Lower lobe of right lung (tissue), 2 donors: Measurements from ENCODE around the gene LRRC66. TPM values are rescaled to one million over a fixed set of nuclear protein-coding genes. Genes with fewer than 3 reads are reported as not detected.
A peak's percentile ranks its signal among the peaks of the same experiment; 100 is the strongest.

Experiments
- ATAC-seq, 2 donors: fragments of 200-7000 bp; cut with Tn5 transposase; one replicate each; pipeline ENCODE4 v1.9.1; 2020 to 2022; ENCODE audit warnings: mild to moderate bottlenecking in 2 of 2, moderate library complexity in 2 of 2
- DNase-seq: peaks from one replicate; pipeline ENCODE4 v3.0.0-alpha.2; 2020
- H3K27ac ChIP-seq: fragments of 200-600 bp; one replicate; pipeline ENCODE4 v1.8.0; 2022
- H3K27me3 ChIP-seq: fragments of 200-600 bp; one replicate; pipeline ENCODE4 v1.8.0; 2022; ENCODE audit warnings: low read depth
- H3K36me3 ChIP-seq: fragments of 200-600 bp; one replicate; pipeline ENCODE4 v1.8.0; 2022; ENCODE audit warnings: mild to moderate bottlenecking
- H3K4me1 ChIP-seq: fragments of 200-600 bp; one replicate; pipeline ENCODE4 v1.8.0; 2022
- H3K4me3 ChIP-seq: fragments of 200-600 bp; one replicate; pipeline ENCODE4 v1.8.0; 2022; ENCODE audit warnings: mild to moderate bottlenecking
- H3K9me3 ChIP-seq: fragments of 200-600 bp; one replicate; pipeline ENCODE4 v1.8.0; 2022
- CTCF ChIP-seq: fragments of 200-600 bp; IDR thresholded peaks from one replicate; pipeline ENCODE4 v1.8.0; 2022; ENCODE audit warnings: antibody characterized with exemption, mild to moderate bottlenecking
- intact Hi-C: fragments of 100-400 bp; cut with DNase I; formaldehyde crosslinking; loops from one replicate; pipeline ENCODE4 v1.11.0; 2022
- long read RNA-seq: library from polyadenylated mRNA; unstranded; transcript quantifications from one replicate; pipeline ENCODE4 v2.0.0, GENCODE V29; 2021
- total RNA-seq: library from RNA; stranded (reverse); fragmentation: NEBNext Ultra II Directional; extraction: Animal tissue kit (Norgen Biotek cat#: 25700); gene quantifications from one replicate; pipeline ENCODE4 v1.2.1, GENCODE V29; 2021
- donor health status: DM: no; HTN: yes; CAD: no; lungs with severe emphysema.

LRRC66 gene
- total RNA-seq, result 0.21 TPM
- long read RNA-seq, result 0 reads

GRCh38 chr4:52019936-52020657, at the start of gene LRRC66:
TSS of gene LRRC66 (minus strand) at chr4:52020363. CDS start at chr4:52017613, 2,750 bp downstream.
- no peak within 1 kb of the TSS for H3K4me3 ChIP-seq
- H3K9me3 ChIP-seq, result no peaks in the 10 kb centered on the region
- H3K4me1 ChIP-seq, result no peaks in the 10 kb centered on the region
- H3K36me3 ChIP-seq, result peaks cover 21% of the 10 kb centered on the region
- intact Hi-C loops, result no loop called here
- no peaks in the 10 kb centered on the region for H3K27me3 ChIP-seq
- no peak for TF ChIP-seq CTCF
- no peak for ATAC-seq
- H3K27ac ChIP-seq, result no peak within 1 kb of the TSS
- DNase-seq, result no peak

GRCh38 chr4:52069571-52069970, 49.4 kb upstream of the LRRC66 start:
- DNase-seq, result no peak
- Histone ChIP-seq H3K4me1 (no peaks in the 10 kb centered on the region), H3K27ac (no peak overlapping the region), H3K9me3 (no peaks in the 10 kb centered on the region), H3K36me3 (no peaks in the 10 kb centered on the region), H3K4me3 (no peak overlapping the region), H3K27me3 (peaks cover 4% of the 10 kb centered on the region)
- ATAC-seq, result no peak
- no peak for TF ChIP-seq CTCF
- intact Hi-C loops, result no loop called here

- H3K4me3 ChIP-seq, result no peak overlapping the region
- no peaks in the 10 kb centered on the region for H3K27me3 ChIP-seq
- H3K9me3 ChIP-seq, result no peaks in the 10 kb centered on the region
- H3K4me1 ChIP-seq, result peaks cover 29% of the 10 kb centered on the region
- DNase-seq, result no peak
- TF ChIP-seq CTCF, result no peak
- peak; percentile 68 to 80 for ATAC-seq
- no peak overlapping the region for H3K27ac ChIP-seq
- H3K36me3 ChIP-seq, result no peaks in the 10 kb centered on the region
- intact Hi-C loops, result no loop called here
Measured at GRCh38 chr4:52059372-52059771, 39.2 kb upstream of the LRRC66 start.

GRCh38 chr4:52058275-52058674, 38.1 kb upstream of the LRRC66 start:
- intact Hi-C loops, result no loop called here
- H3K27me3 ChIP-seq, result no peaks in the 10 kb centered on the region
- no peak overlapping the region for H3K27ac ChIP-seq
- no peak for ATAC-seq
- H3K36me3 ChIP-seq, result no peaks in the 10 kb centered on the region
- DNase-seq, result no peak
- H3K9me3 ChIP-seq, result no peaks in the 10 kb centered on the region
- H3K4me3 ChIP-seq, result no peak overlapping the region
- TF ChIP-seq CTCF, result no peak
- peaks cover 29% of the 10 kb centered on the region for H3K4me1 ChIP-seq

- no peak overlapping the region for H3K27ac ChIP-seq
- H3K4me1 ChIP-seq, result peaks cover 33% of the 10 kb centered on the region
- no peak for ATAC-seq
- H3K36me3 ChIP-seq, result no peaks in the 10 kb centered on the region
- intact Hi-C loops, result no loop called here
- no peaks in the 10 kb centered on the region for H3K9me3 ChIP-seq
- peaks cover 1% of the 10 kb centered on the region for H3K27me3 ChIP-seq
- H3K4me3 ChIP-seq, result no peak overlapping the region
- TF ChIP-seq CTCF, result no peak
- no peak for DNase-seq
Measured at GRCh38 chr4:52057196-52057595, 37.0 kb upstream of the LRRC66 start.
